HG03039 (cell line): ENCODE results near the gene PSG6.
"Not testable (repeated sequence)": the region's sequence is repeated elsewhere in the genome, so short reads cannot be mapped to it uniquely, and the experiment has no call there.

Source experiments
- ATAC-seq: cut with Tn5 transposase; IDR thresholded peaks from one replicate; pipeline ENCODE4 v1.9.1; 2021; ENCODE audit warnings: mild to moderate bottlenecking, moderate library complexity; ENCODE audit not compliant: unreplicated experiment

PSG6 gene

DNA sequence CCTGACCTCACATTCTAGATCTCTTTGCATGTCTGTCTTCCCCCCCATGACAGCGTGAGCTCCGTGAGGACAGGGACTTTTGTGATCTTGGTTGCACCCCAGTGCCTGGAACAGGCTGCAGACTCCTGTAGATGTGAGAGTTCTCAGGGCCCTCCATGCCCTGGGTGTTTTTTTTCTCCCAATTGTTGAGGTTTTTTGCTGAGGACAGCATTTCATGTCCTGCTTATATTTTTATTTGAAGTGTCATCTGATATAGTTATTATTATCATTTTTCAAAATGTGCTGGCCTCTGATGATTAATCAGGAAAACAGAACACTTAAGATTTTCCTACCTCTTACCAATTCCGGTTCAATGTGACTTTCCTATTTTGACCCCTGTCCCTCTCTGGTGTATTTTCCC, 62.9 kb downstream of the PSG6 start:
- not testable (repeated sequence) for ATAC-seq

DNA sequence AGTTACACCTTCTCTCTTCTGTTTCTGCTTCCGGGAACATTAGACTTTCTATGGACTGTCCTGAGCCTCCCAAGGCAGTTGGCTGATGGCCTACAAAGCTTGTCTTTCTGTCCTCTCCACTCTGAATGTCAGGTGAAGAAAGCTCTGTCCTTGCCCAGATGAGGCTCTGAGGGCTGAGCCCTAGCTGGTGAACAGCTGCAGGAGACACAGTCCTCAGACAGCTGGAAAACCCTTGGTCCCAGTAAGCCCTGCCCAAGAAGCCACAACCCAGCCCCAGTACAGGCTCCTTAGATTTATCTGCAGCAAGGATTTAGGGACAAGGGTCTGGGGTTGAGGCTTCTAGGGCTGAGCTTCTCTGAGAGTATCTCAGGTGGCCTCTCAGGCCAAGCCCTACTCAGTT, 64.5 kb downstream of the PSG6 start:
- not testable (repeated sequence) for ATAC-seq

DNA sequence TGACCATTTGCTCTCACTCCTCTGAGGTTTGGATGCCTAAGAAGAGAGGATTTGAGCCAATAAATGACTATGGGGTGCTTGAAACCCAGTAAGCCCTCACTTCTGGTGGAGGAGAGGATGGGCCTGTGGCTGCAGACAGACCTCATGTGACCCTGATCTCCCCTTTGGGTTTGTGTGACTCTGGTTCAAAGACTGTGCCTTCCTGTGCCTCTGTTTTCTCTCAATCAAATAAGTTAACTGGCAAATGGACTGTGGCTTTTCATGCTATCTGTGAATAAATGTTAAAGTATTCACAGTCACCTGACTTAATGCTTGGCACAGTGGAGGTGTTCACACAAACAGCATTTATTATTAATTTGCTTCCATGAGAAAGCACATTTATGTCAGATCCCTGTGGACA, 64.9 kb downstream of the PSG6 start:
- not testable (repeated sequence) for ATAC-seq
